NCI-H446 treated with DMSO at 0.1 percent for 48 hours (cell line): ENCODE measurements around the gene PKIB.
A peak's percentile ranks its signal among the peaks of the same experiment; 100 is the strongest.
"Not testable (repeated sequence)": the region's sequence is repeated elsewhere in the genome, so short reads cannot be mapped to it uniquely, and the experiment has no call there.

Source experiments
- DNase-seq: peaks from one replicate; lab custom pipeline; 2025; lab: John Stamatoyannopoulos, UW

The PKIB gene, protein sequence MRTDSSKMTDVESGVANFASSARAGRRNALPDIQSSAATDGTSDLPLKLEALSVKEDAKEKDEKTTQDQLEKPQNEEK

DNA sequence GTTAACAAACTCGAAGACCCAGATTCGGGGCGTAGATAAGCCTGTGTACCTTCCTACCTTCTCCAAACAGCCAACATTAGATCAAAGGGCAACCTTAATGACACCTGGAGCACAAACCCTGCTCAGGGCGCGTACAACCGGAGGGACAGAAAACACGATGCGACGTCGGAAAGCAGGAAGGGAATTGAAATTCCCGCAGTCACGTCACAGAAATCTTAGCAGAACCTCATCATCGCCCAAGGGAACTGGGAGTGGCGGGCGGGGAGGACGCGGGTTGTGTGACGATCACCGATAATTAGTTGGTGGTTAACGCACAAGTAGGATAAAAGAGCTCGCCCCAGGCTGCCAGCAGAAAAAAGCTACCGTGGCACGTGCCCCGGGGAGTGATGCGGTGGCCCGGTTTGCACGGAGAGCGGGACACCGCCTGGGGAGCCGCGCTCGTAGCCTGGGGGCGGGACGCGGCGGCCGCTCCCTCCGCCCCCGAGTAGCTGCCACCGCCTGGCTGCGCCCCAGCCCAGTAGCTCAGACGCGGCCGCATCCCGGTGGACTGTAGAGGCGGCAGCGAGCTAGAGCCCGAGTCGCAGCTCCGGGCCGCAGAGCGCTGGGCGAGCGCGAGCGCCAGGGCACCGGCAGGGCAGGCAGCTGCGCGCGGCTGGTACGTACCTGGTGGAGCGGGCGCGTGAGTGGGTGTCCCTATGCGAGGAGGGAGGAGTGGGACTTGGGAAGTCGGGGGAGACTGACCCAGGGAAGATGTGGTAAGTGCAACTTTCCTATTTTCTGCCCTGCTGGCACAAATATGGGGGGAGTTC, at the start of gene PKIB:
PKIB (plus strand) TSS at position 525 of the 809 bp plus-strand sequence. CDS start 107,390 bp downstream, outside the sequence.
- DNase-seq: peak; percentile 64

DNA sequence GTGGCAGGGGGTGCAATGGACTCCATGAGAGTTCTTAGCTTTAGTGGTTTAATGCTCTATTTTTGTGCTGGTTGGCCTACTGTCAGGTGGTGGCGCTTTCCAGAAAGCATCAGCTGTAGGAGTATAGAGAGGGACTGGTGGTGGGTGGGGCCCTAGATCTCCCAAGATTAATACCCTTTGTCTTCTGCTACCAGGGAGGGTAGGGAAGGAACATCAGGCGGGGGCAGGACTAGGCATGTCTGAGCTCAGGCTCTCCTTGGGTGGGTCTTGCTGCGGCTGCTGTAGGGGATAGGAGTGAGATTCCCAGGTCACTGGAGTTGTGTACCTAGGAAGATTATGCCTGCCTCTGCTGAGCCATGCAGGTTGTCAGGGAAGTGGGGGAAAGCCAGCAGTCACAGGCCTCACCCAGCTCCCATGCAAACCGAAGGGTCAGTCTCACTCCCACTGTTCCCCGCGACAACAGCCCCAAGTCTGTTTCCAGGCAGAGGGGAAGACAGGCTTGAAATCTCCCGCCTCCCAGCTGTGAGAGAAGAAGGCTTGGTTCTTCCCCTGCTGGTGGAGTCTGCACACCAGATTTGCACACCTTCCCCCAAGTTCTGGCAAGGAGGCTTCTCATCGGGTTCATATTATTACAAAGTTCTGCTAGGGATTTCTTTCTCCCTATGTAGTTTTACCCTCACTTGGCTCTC, 46.7 kb upstream of the PKIB start:
- DNase-seq: no peak

DNA sequence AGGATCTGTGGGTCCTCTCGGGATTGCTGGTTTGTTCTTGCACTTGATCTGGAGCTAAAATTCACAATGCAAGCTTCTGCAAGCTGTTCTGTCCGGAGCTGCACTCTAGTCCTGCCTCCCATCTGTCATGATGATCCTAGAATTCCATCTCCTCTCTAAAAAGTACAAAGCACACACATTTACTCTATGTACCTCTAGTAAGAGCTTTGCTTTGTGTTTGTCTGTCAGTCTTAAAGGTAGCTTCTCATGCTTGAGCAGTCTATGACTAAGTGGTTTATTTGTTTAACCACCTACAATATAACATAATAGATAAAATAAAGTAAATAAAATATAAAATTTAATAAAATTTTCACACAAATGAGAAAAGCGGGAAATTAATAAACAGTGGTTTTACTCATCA, 46.0 kb upstream of the PKIB start:
- DNase-seq: no peak

DNA sequence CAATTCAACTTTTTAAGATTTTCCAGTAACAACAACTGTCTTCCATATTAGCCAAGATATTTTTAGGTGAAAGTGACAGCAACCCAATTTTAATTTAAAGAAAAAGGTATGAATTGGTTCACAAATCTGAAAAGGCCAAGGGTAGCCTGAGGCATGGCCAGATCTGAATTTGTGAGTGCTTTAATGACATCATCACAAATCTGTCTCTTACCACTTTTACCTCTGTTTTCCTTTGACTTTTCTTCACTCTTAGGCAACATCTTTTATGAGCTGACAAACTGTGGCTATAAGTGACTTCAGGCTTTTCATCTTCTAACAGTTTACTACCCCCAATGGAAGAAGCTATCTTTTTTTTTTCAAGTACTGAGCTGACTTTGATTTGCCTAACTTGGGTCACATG, 44.5 kb upstream of the PKIB start:
- DNase-seq: no peak

DNA sequence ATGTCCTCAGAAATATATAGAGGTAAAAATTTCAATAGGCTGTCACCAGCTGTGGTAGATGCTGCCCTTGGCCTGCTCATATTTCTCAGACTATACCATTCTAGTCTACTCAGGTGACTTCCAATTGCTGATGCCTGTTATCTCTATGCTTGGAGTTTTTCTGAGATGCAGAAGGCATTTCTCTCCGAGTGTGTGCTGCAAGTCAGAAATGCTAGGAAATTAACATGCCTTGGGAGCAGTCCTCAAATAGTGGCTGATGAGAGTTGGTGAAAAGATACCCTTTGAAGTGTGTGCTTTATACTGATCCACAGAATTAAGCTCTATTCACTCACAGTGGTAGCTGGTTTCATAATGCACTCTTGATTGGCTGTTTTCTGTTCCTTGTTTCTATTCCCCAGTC, 43.2 kb upstream of the PKIB start:
- no peak for DNase-seq

DNA sequence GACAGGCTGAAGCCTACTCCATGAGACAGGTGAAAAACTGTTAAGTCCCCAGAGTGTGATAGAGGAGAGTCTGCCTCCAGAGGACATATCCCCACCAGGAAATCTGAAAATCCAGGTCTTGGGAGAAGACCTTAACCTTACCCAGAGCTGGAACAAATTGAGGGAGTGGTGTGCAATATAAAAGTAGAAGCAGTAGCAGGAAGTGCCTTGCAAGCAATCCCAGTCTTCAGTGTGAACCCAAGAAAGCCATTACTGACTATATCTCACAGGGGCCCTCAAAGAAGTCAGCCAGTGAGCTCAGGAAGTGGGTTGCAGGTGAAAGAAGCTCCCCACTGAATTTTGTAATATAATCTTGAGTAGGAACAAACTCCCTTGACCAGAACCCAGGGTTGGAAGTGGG, 41.9 kb upstream of the PKIB start:
- DNase-seq: no peak

DNA sequence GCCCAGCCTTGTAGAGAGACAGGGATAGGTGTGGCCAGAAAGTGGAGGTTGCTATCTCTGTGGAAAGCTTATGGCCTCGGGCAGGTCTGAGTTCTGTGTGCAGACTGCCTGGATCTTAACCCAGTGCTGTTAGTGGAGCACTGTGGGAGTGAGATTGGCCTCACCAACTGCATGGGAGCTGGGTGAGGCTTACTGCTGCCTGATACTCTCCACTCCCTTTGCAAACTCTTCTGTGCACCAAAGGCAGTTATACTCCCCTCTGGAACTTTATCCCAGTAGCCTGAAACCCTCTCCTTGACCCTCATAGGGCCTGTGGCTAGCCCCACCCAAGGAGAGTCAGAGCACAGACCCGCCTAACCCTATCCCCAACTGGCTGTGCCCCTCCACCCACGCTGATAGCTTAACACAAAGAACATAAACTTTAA, 41.4 kb upstream of the PKIB start:
- no peak for DNase-seq

DNA sequence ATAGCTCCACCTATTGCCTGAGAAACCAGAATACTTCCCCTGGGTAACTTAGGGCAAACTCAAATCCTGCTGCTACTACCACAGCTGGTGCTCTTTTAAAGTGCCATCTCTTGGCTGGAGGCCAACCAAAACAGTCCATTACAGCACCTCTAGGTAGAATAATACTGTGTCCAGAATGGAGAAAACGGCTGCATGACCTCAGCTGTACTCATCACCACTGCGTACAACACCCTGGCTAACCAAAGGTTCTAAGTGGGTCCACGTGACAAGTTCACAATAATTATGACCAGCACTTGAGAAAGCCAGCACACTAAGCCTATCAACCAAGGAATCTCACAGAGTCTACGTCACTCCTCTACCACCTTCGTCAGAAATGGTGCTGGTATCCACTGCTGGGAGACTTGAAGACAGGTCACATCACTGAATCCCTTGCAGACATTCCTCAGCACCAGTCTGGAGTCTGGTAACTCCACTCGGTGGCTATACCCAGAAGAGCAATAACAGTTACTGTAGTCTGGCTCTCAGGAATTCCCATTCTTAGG, 40.9 kb upstream of the PKIB start:
- no peak for DNase-seq

DNA sequence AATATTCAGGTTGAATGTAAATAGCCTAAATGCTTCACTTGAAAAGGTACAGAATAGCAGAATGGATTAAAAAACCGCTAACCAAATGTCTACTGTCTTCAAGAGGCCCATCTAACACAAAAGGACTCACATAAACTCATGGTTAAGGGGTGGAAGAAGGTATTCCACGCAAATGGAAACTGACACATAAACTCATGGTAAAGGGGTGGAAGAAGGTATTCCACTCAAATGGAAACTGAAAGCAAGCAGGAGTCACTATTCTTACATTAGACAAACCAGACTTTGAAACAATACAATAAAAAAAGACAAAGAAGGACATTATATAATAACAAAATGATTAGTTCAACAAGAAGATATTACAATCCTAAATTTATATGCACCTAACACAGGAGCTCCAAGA, 38.3 kb upstream of the PKIB start:
- no peak for DNase-seq

DNA sequence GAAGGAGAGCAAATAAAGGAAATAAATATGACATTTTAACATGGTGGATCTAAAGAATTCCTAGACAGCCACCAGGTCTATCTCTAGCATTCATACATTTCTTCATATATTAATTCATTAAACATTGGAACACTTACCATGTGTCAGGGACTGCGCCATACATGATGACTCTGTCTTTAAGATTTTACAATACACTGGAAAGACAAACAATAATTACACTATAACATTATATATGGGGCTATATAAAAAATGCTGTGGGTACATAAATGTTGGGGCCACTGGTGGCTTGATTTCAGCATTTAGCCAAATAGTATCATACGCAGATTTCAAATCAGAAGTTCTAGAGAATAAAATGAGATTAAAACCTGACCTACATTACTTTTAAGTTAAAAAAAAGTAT, 33.3 kb upstream of the PKIB start:
- no peak for DNase-seq

DNA sequence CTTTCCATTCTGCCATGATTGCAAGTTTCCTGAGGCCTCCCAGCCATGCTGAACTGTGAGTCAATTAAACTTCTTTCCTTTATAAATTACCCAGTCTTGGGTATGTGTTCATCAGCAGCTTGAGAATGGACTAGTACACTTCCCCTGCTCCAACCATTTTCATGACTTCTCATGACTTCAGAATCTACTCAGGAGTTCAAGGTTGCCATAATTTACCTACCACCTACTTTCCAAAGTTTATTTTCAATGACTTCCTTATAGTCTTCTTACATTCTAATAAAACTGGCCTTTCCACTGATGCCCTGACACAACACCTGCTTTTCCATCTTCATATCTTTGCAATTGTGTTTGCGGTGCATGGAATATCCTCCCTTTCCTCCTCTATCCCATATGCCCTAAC, 31.2 kb upstream of the PKIB start:
- DNase-seq: no peak

DNA sequence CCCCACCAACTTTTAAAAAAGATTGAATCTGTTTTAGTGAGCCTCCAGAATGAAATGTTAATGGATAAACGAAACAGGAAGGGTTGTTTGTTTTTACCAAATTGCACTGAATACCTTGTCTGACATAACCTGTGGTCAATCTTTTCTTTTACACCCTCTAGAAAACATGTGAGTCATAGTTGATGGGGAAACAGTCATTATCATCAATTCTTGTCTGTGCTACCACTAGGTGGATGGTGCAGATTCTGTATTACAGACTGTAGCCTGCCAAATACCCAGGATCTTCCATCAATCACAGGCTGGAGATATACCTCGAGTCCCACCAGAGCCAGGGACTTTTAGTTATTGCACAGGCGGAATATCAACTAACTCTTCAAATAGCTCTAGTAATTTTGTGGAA, 29.5 kb upstream of the PKIB start:
- DNase-seq: no peak

DNA sequence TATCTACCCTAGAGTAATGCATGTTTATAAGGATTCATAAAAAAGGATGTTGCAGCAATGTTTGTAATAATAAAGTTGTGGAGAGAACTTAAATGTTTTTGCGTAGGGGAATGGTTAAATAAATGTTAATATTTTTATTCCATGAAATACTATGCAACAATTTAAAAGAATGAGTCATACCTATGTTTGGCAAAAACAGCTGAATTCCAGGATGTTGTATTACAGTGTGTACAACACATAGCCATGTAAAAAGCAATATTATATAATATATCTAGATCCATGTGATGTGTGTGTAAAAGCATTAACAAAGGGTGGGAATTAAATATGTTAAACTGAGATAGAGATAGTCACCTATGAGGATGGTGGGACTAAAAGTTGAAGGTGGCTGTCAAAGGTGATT, 21.1 kb upstream of the PKIB start:
- DNase-seq: no peak

DNA sequence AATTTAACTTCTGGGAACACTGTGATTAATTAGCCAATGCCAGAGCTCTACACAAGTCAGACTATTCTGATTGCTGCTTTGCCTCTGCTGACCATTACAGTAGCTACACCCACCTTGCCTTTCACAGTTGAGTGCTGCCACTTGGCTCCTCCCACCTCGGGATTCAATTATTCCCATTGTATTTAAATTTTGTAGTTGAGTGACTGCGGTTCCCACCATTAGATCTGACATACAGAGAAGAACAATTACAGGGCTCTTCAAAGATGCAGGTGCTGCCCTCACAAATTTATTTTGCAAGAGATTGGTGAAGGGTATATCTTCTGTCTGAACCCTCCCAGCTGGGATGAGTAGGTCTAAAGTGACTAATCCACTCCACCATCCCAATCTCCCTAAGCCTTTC, 11.9 kb upstream of the PKIB start:
- not testable (repeated sequence) for DNase-seq

DNA sequence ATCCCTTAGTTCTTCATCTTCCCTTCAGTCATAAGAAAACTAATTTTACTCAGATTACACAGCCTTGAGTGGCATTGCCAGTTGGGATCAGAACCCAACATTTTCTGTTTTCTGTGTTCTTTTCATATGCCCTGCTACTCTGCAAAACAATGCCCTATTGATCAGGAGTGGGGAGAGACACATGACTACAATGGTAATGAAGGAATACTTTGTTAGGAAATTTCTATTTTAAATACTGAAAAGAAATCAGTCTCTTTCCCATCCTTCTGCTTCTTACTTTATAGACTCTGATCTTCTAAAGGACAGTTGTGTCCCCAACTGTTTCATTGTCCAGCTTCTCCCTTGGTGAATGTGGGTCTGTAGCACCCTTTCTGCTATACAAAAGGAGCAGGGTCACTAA, 5.5 kb upstream of the PKIB start:
- DNase-seq: no peak

DNA sequence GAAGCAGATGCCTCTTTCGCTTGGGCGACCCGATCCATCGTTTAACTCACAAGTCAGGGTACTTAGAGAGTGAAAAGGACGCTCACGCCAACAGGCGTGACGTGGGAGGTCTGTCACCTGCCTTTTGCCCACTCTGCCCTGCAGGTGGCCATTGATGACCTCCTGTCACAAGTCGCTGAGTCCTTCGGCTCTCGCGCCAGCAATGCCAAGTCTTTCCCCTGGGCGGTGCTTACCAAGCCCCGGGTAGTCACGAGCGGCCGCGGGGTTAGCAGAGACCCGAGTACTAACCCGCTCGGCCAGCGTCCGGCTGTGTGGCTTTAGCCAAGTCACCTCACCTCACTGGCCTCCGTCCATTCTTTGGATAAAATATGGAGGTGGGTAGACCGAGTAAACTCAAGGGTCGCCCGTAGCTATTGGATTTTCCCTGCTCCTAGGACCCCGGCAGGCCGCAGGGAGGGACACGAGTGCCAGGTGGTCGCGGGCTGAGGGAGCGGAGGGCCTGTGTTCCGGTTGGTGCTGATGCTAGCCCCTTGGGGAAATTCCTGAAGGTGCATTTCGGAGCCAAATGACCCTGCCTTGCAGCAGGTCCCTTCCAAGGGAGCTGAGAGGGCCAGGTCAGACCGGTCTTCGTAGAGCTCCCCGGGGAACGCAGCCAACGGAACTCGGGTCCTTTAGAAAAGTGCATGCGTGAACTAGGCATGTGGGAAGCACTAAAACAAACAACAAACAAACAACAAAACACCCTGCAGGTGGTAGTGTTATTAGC, 668 bp downstream of the PKIB start:
- peak; percentile 30 for DNase-seq

DNA sequence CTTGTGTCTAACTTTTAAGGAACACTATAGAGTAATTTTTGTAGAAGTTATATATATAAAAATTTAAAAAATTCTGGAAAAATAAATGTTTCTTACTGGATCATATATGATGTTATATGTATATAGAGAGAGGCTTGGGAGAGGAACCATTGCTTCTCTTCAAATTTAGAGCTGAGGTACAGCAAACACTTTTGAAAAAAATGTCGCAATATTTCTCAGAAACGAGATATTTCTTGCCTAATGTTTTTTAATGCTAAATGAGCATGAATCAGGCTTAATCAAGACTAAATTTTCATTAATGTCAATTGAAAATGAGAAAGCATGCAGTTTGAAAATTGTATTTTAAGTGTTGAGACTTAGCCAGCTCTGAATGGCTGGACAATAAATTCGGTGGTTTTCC, 2.6 kb downstream of the PKIB start:
- DNase-seq: no peak

DNA sequence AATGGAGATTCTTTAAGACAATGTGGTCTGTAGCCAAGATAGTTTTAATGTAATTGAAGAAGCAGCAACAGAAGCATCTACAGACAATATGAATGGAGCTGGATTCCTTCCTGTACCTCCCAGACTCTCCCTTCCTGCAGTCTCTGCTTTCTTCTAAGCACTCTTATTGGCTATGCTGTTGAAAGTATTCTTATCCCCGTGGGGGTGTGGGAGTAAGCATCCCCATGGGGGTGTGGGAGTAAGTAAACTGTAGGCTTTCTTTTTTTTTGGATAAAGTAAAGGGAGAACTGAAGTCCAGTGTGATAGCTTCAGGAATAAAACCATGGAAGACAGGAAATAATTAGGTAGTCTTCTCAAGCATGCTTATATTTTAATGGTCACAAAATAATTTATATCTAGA, 4.1 kb downstream of the PKIB start:
- no peak for DNase-seq

DNA sequence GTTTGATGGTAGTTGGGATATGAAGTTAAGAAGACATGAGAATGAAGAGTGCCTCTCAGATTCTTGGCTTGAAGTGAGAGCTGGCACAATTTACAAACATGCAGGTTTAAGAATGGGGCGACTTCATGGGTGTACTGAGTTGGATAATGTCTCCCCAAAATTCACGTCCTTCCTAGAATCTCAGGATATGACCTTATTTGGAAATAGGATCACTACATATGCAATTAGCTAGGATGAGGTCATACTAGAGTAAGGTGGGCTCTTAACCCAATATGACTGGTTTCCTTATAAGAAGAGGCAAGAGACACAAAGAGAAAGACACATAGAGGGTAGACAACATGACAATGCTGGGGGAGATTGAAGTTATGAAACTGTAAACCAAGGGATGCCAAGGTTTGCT, 5.2 kb downstream of the PKIB start:
- no peak for DNase-seq

DNA sequence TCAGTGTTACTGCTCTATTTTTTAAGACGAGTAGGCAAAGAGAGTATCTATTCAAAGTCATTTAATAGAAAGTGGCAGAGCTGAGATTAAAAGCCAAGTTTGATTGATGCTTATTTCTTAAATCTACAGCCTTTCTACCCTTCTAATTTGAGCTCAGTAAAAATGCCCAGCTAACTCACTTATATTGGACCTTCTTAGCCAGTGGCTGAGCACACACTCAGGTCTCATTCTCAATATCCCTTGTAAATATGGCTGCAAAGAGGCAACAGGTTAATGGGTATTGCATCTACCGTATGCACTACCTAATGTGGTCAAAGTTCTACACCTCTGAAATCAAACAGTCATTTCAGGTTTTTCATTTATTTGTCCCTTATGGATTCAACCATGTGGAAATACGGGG, 6.7 kb downstream of the PKIB start:
- no peak for DNase-seq

DNA sequence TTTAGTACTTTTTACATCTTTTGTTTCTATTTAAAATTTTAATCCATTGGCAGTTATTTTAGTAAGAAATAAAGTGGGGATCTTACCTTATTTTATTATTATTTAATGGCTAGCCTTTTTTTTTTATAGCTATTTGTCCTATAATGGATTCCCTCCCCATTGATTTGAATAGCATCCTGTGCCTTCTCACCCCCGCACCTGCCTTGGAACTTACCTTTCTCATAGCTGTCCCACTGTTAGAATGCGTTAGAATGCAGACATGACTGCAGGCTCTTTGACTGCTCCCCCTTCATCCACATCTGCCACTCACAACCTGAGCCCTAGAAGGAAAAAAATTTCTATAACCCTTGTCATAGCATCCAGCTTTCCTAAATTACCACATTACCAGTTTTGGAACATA, 9.1 kb downstream of the PKIB start:
- no peak for DNase-seq

DNA sequence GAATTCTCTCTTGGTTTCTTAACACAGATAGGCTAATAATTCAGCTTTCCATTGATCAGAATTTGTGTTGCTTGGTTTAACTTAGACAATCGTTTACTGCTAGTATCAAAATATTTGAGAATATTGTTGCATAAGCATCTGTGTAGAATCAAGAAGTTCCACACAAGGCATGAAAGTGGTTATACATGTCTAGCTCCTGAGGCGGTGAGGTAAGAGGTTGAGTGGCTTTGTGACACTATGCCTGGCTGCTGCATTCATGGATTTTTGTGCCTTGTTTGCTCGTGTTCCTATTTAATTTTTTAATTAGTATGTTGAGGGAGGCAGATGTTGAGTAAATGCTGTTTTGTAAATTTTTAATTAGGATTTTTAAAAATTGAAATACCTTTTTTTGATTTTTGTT, 10.2 kb downstream of the PKIB start:
- no peak for DNase-seq

DNA sequence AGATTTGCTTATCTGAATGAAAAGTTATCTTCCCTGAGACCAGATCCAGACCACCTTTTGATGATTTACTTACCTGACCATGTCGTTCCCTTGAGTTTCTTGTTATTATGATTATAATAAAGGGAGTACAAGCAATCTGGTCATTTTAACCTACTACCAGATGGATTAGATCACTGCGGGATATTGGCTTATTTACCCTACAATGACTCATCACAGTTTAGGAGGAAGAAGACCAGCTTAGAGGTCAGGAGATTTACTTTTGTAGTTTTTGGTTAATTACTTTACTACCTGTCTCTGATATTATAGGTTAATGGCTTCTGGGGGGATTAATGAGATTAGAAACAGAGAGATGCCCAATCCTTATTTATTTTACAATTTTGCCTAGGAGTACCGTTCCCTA, 10.7 kb downstream of the PKIB start:
- DNase-seq: peak; percentile 74
